Heart right ventricle (tissue), 16 donors: ENCODE results near the gene MAGEA1. TPM values are rescaled to one million over a fixed set of nuclear protein-coding genes. Genes with fewer than 3 reads are reported as not detected.

Experiments used
- ATAC-seq, 8 donors: fragments of 200-7000 bp; cut with Tn5 transposase; one replicate each; pipeline ENCODE4 v1.9.1; 2020; ENCODE audit warnings: mild to moderate bottlenecking in 8 of 8, moderate library complexity in 8 of 8, moderate number of reproducible peaks in 1 of 8
- DNase-seq, 2 donors: peaks; one replicate each; pipeline ENCODE4 v3.0.0-alpha.2; 2020
- H3K27ac ChIP-seq, 10 donors: fragments of 200-600 bp; sonication (generic) in 2 of 10; one replicate each; pipeline versions ENCODE4 v1.5.0 to v1.8.0; 2020 to 2022; ENCODE audit warnings: mild to moderate bottlenecking in 3 of 10
- H3K27me3 ChIP-seq, 7 donors: fragments of 200-600 bp; one replicate each; pipeline ENCODE4 v1.8.0; 2021 to 2022; ENCODE audit warnings: mild to moderate bottlenecking in 2 of 7
- H3K36me3 ChIP-seq, 9 donors: fragments of 200-600 bp; sonication (generic) in 1 of 9; one replicate each; pipeline versions ENCODE4 v1.5.0 to v1.8.0; 2020 to 2022; ENCODE audit warnings: mild to moderate bottlenecking in 2 of 9
- H3K4me1 ChIP-seq, 9 donors: fragments of 200-600 bp; sonication (generic) in 1 of 9; one replicate each; pipeline versions ENCODE4 v1.5.0 to v1.8.0; 2020 to 2022; ENCODE audit warnings: mild to moderate bottlenecking in 4 of 9
- H3K4me3 ChIP-seq, 10 donors: fragments of 200-600 bp; sonication (generic) in 2 of 10; one replicate each; pipeline versions ENCODE4 v1.5.0 to v1.8.0; 2020 to 2022; ENCODE audit warnings: mild to moderate bottlenecking in 7 of 10, moderate library complexity in 2 of 10
- H3K9me3 ChIP-seq, 11 donors: fragments of 200-600 bp in 10 of 11; sonication (generic) in 2 of 11; one replicate each; pipeline versions ENCODE4 v1.5.0 to v1.8.0; 2013 to 2022; ENCODE audit warnings: mild to moderate bottlenecking in 2 of 11, control low read depth in 1 of 11, moderate library complexity in 1 of 11
- WGBS, 2 donors: extraction: QIAGEN DNeasy Blood & Tissue Kit; methylation state at CpG; one replicate each; pipeline ENCODE4 v1.1.7; 2013; ENCODE audit warnings: inconsistent platforms in 1 of 2; 5-methylcytosine and 5-hydroxymethylcytosine counted together
- intact Hi-C, 10 donors: fragments of 100-400 bp; cut with DNase I; formaldehyde crosslinking; loops; one replicate each; pipeline versions ENCODE4 v1.11.1 to v1.14.2; 2022
- polyA plus RNA-seq, 2 donors: library from polyadenylated mRNA; stranded (reverse); fragments of 200-250 nt; gene quantifications; one replicate each; pipeline ENCODE4 v1.2.3, GENCODE V29; 2013
- total RNA-seq, 10 donors: library from RNA; stranded (reverse); fragmentation: NEBNext Ultra II Directional in 3 of 10; extraction: Animal tissue kit (Norgen Biotek cat#: 25700) in 3 of 10; gene quantifications; one replicate each; pipeline versions ENCODE4 v1.2.1 to v1.2.4, GENCODE V29; 2021 to 2023
- TF ChIP-seq, protein P1 (sequence below), 9 donors: fragments of 200-600 bp; sonication (generic) in 2 of 9; IDR thresholded peaks; one replicate each; pipeline versions ENCODE4 v1.5.0 to v1.8.0; 2021 to 2022; ENCODE audit warnings: antibody characterized with exemption in 9 of 9, mild to moderate bottlenecking in 5 of 9, moderate library complexity in 1 of 9
- donor health status: Arrhythmogenic right ventricular cardiomyopathy.
- donor health status: ischemic (EF 13 %, LVEDD 7.1; RV severe dilation, severe dysfunction).
- donor health status: healthy with polysubstance abuse.
- donor health status: DM: no; HTN: yes; CAD: no.
- donor health status: DM: no; HTN: no; CAD: no.
- donor health status: ischemic (EF 25% LVEDD 6.9; RV normal size, moderate dysfunction).
- donor health status: ischemic (EF 25% LVEDD 5.7; RV mildly dilated, moderate dysfunction).
- donor health status: healthy.
- donor health status: DM: yes; HTN: yes; CAD: no.
- donor health status: Ischemic cardiomyopathy.
- donor health status: ischemic (EF 35%, LVEDD 5.7; RV mildly dilated, moderate dysfunction).
- donor health status: nonischemic (EF 11% LVEDD 7.7; RV severe dilation, severe dysfunction).
- donor health status: DM: yes; HTN: yes; CAD: no.
- donor health status: PGD.
- donor health status: ischemic (EF 29% LVEDD 5.4; RV normal size, mild dysfunction).
- donor health status: nonischemic (EF 23%, LVEDD 6.1; RV moderate dilation, normal function).

MAGEA1 gene
- total and polyA plus RNA-seq, 12 donors: not detected

DNA sequence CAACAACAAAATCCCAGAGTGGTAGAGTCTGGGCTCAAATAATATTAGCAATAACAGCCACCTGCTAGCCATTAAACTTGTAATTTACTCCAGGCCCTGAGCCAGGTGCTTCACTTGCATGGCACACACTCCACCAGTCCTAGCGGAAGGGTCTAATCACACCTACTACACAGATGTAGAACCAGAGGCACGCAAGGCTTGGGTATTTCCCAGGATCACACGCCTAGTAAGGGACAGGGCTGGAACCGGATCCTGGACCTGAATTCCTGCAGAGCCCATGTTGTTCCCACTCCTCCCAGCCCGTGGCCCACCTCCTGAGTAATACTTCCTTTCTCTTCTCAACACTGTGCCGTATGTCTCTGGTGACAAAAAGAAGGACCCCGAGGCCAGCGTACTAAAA lies 5.7 kb downstream of the MAGEA1 start:
- H3K4me1 ChIP-seq: no peaks in the 10 kb centered on the region
- H3K36me3 ChIP-seq: no peaks in the 10 kb centered on the region
- H3K4me3 ChIP-seq: no peak overlapping the region
- TF ChIP-seq, protein P1, sequence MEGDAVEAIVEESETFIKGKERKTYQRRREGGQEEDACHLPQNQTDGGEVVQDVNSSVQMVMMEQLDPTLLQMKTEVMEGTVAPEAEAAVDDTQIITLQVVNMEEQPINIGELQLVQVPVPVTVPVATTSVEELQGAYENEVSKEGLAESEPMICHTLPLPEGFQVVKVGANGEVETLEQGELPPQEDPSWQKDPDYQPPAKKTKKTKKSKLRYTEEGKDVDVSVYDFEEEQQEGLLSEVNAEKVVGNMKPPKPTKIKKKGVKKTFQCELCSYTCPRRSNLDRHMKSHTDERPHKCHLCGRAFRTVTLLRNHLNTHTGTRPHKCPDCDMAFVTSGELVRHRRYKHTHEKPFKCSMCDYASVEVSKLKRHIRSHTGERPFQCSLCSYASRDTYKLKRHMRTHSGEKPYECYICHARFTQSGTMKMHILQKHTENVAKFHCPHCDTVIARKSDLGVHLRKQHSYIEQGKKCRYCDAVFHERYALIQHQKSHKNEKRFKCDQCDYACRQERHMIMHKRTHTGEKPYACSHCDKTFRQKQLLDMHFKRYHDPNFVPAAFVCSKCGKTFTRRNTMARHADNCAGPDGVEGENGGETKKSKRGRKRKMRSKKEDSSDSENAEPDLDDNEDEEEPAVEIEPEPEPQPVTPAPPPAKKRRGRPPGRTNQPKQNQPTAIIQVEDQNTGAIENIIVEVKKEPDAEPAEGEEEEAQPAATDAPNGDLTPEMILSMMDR (IDR thresholded peaks at IDR 0.05): no peak
- H3K9me3 ChIP-seq: no peaks in the 10 kb centered on the region
- H3K27ac ChIP-seq: no peak overlapping the region
- ATAC-seq (no peak), DNase-seq (no peak)
- peaks cover 0 to 19% (median 0%) of the 10 kb centered on the region in 7 donors for H3K27me3 ChIP-seq
- WGBS, 2 donors: 67 to 79% methylated on average over 8 of the region's 8 CpGs
- intact Hi-C loops: no loop called here

GRCh38 chrX:153190381-153190780 lies 11.3 kb downstream of the MAGEA1 start:
- ATAC-seq: no peak
- 37 to 53% methylated on average over 1 of the region's 1 CpG for WGBS, 2 donors
- TF ChIP-seq, protein P1 (IDR thresholded peaks at IDR 0.05): no peak

GRCh38 chrX:153200462-153200861 lies 21.4 kb downstream of the MAGEA1 start:
- no peak for DNase-seq
- TF ChIP-seq, protein P1 (IDR thresholded peaks at IDR 0.05): no peak
- Histone ChIP-seq H3K4me3 (no peak overlapping the region), H3K27ac (no peak overlapping the region), H3K27me3 (peaks cover 0 to 38% (median 0%) of the 10 kb centered on the region in 7 donors), H3K36me3 (no peaks in the 10 kb centered on the region), H3K4me1 (no peaks in the 10 kb centered on the region), H3K9me3 (peaks cover 0 to 10% (median 0%) of the 10 kb centered on the region in 11 donors)
- intact Hi-C loops: no loop called here
- no peak for ATAC-seq
- WGBS, 2 donors: 48 to 64% methylated on average over 2 of the region's 2 CpGs

More at GRCh38 chrX:153190381-153190780, 11.3 kb downstream of the MAGEA1 start:
- Histone ChIP-seq H3K36me3 (no peaks in the 10 kb centered on the region), H3K9me3 (no peaks in the 10 kb centered on the region), H3K4me3 (no peak overlapping the region), H3K27ac (no peak overlapping the region), H3K27me3 (peaks cover 0 to 47% (median 0%) of the 10 kb centered on the region in 7 donors), H3K4me1 (no peaks in the 10 kb centered on the region)
- no peak for DNase-seq
- intact Hi-C loops: no loop called here

DNA sequence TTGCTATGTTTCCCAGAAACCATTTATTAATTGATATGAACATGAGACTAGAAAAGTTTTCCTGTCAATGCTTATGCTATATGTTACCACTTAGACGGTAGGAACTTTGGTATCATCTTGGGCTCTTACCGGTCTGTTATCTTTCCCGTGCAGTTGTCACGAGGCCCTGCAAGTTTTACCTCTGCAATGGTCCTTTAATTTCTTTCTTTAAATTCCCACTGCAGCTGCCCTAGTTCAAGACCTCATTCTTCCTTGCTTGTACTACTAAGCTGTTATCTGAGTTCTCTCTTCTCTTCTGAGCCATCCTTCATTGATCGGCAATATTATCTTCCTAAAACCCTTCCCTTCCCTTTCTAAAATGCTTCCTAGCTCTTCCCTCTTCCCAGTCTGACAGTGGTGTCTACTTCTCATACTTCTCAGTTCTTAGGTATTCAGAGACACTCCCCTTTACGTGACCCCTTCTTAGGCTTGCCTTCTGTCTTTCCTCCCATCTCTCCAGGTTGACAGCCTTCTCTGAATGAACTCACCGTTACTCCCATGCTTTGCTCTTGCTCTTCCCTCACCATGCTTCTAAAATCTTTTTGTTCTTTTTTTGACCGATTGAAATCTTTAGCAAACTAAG lies 27.5 kb downstream of the MAGEA1 start:
- TF ChIP-seq, protein P1 (IDR thresholded peaks at IDR 0.05): no peak
- H3K27ac ChIP-seq: no peak overlapping the region
- no peaks in the 10 kb centered on the region for H3K4me1 ChIP-seq
- H3K4me3 ChIP-seq: no peak overlapping the region
- no peak for DNase-seq
- intact Hi-C loops: no loop called here
- 68 to 72% methylated on average over 8 of the region's 8 CpGs for WGBS, 2 donors
- no peak for ATAC-seq
- peaks cover 0 to 73% (median 0%) of the 10 kb centered on the region in 7 donors for H3K27me3 ChIP-seq
- peaks cover 0 to 6% (median 0%) of the 10 kb centered on the region in 11 donors for H3K9me3 ChIP-seq
- H3K36me3 ChIP-seq: no peaks in the 10 kb centered on the region
